HG02938 (cell line): Measurements from ENCODE around the gene HIVEP3.

ENCODE experiments used
- ATAC-seq: cut with Tn5 transposase; IDR thresholded peaks from one replicate; pipeline ENCODE4 v1.9.1; 2021; ENCODE audit warnings: mild to moderate bottlenecking, moderate library complexity; ENCODE audit not compliant: unreplicated experiment

The HIVEP3 gene

GRCh38 chr1:41715441-41716095, 203.2 kb downstream of the HIVEP3 start:
- ATAC-seq: no peak

- ATAC-seq: no peak
These were observed 203.9 kb downstream of the HIVEP3 start for GRCh38 chr1:41714638-41715389.

GRCh38 chr1:41713557-41714327, 205.0 kb downstream of the HIVEP3 start:
- no peak for ATAC-seq

- no peak for ATAC-seq
These were observed 205.6 kb downstream of the HIVEP3 start for GRCh38 chr1:41713141-41713540.

- no peak for ATAC-seq
These were observed 206.0 kb downstream of the HIVEP3 start for GRCh38 chr1:41712695-41713094.

- no peak for ATAC-seq
These were observed 206.6 kb downstream of the HIVEP3 start for GRCh38 chr1:41712081-41712480.

- no peak for ATAC-seq
These were observed 207.1 kb downstream of the HIVEP3 start for GRCh38 chr1:41711581-41711980.

- ATAC-seq: no peak
These were observed 207.7 kb downstream of the HIVEP3 start for GRCh38 chr1:41710980-41711379.

- ATAC-seq: no peak
These were observed 208.8 kb downstream of the HIVEP3 start for GRCh38 chr1:41709873-41710272.

- ATAC-seq: no peak
These were observed 209.4 kb downstream of the HIVEP3 start for GRCh38 chr1:41709331-41709730.

GRCh38 chr1:41708332-41708731, 210.4 kb downstream of the HIVEP3 start:
- no peak for ATAC-seq

- ATAC-seq: no peak
These were observed 210.9 kb downstream of the HIVEP3 start for GRCh38 chr1:41707793-41708192.

GRCh38 chr1:41705798-41706197, 212.9 kb downstream of the HIVEP3 start:
- ATAC-seq: no peak

- ATAC-seq: no peak
These were observed 214.5 kb downstream of the HIVEP3 start for GRCh38 chr1:41704196-41704595.

GRCh38 chr1:41702771-41703170, 216.0 kb downstream of the HIVEP3 start:
- no peak for ATAC-seq

- no peak for ATAC-seq
These were observed 217.7 kb downstream of the HIVEP3 start for GRCh38 chr1:41700986-41701535.

GRCh38 chr1:41700581-41700980, 218.1 kb downstream of the HIVEP3 start:
- ATAC-seq: no peak

GRCh38 chr1:41699861-41700248, 218.9 kb downstream of the HIVEP3 start:
- ATAC-seq: no peak

GRCh38 chr1:41698916-41699860, 219.5 kb downstream of the HIVEP3 start:
- ATAC-seq: no peak

- ATAC-seq: no peak
These were observed 222.3 kb downstream of the HIVEP3 start for GRCh38 chr1:41696381-41696780.
